ENCODE results near the gene HYI.
A peak's percentile ranks its signal among the peaks of the same experiment; 100 is the strongest.
"Not testable (repeated sequence)": the region's sequence is repeated elsewhere in the genome, so short reads cannot be mapped to it uniquely, and the experiment has no call there.

The HYI gene

DNA sequence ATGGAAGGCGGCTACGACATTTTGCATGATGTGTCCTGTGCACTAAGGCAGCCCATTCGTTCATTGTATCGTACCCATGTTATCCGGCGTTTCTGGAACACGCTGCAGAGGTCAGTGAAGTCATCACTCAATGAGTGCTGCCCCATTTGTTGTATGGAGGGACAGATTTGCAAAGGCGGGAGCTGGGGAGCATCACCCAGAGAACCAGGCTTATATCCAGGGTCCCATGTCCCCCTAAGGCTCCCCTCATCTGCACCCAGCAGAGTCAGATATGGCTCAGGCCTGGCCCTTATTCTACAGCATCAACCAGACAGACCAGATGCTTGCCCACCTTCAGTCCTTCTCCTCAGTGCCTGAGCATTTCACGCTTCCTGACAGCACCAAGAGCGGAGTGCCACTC is 32.9 kb downstream of the HYI start:
- DNase-seq (ENCODE audit: low read depth), result no peak
- TF ChIP-seq, protein P1, sequence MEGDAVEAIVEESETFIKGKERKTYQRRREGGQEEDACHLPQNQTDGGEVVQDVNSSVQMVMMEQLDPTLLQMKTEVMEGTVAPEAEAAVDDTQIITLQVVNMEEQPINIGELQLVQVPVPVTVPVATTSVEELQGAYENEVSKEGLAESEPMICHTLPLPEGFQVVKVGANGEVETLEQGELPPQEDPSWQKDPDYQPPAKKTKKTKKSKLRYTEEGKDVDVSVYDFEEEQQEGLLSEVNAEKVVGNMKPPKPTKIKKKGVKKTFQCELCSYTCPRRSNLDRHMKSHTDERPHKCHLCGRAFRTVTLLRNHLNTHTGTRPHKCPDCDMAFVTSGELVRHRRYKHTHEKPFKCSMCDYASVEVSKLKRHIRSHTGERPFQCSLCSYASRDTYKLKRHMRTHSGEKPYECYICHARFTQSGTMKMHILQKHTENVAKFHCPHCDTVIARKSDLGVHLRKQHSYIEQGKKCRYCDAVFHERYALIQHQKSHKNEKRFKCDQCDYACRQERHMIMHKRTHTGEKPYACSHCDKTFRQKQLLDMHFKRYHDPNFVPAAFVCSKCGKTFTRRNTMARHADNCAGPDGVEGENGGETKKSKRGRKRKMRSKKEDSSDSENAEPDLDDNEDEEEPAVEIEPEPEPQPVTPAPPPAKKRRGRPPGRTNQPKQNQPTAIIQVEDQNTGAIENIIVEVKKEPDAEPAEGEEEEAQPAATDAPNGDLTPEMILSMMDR (conservative IDR thresholded peaks at IDR 0.05; ENCODE audit: low read depth, low read length), result no peak
- H3K4me3 ChIP-seq (ENCODE audit: low read length), result no peak overlapping the region

DNA sequence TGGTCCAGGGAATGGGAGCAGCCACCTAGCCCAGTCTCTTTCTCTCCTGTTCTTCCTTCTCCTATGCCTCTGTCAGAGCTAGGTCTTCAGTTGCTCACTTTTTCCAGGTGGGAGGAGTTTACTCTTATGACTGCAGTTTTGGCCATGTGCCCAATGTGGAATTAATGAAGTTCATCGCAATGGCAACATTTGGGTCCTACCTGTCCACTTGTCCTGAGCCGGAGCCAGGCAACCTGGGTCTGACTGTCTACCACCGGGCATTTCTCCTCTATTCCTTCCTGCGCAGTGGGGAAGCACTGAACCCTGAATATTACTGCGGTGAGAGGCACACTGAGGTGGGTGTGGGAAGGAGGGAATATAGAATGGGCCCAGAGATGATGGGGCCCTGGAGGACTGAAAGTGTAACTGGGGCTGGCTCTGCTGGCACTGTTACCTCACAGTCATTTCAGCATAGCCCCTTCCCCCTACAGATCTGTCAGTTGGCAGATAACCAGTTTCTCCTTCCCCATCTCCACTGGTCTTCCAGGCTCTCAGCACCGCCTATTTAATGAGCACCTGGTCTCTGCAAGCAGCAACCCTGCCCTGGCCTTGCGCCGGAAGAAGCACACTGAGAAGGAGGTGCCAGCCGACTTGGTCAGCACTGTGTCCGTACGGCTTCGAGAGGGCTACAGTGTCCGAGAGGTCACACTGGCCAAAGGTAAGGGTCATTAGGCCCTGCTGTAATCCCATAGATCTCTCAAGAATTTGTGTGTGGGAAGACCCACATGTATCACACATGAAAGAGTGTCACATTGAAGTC is 33.9 kb downstream of the HYI start:
- DNase-seq (ENCODE audit: low read depth), result no peak
- TF ChIP-seq, protein P1 (conservative IDR thresholded peaks at IDR 0.05; ENCODE audit: low read depth, low read length), result no peak
- H3K4me3 ChIP-seq (ENCODE audit: low read length), result no peak overlapping the region

DNA sequence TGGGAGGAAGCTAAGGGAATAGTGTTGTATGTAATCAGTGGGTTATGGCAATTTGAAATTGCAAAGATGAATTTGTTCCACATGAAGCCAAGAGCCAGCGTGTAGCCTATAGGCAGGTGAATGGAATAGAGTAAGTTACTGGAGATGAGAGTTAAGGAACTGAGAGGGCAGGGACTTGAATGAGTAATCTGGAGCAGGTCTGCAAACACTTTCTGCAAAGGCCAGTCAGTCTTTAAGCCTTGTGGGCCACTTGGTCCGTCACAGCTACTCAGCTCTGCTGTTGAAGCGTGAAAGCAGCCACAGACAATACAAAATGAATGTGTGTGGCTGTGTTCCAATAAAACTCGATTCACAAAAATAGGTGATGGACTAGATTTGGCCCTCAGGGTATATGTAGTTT is 34.9 kb downstream of the HYI start:
- TF ChIP-seq, protein P1 (conservative IDR thresholded peaks at IDR 0.05; ENCODE audit: low read depth, low read length), result no peak
- no peak for DNase-seq (ENCODE audit: low read depth)
- H3K4me3 ChIP-seq (ENCODE audit: low read length), result no peak overlapping the region

DNA sequence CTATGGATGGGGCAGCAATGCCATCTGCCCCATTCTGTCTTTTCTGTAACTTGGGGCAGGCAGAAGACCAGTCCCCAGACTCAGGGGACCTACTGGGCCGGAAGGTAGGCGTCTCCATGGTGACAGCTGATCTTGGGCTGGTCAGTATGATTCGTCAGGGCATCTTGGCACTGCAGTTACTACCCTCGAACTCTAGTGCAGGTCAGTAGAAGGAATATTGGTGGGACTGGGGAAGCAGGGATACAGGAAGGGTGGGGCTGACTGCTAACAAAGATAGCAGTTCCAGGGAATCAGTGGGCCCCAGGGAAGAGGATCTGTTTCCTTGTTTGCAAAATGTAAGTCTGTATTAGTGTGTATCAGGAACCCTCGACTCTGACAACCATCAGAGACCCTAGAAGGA is 37.8 kb downstream of the HYI start:
- no peak overlapping the region for H3K4me3 ChIP-seq (ENCODE audit: low read length)
- TF ChIP-seq, protein P1 (conservative IDR thresholded peaks at IDR 0.05; ENCODE audit: low read depth, low read length), result no peak
- DNase-seq (ENCODE audit: low read depth), result no peak

DNA sequence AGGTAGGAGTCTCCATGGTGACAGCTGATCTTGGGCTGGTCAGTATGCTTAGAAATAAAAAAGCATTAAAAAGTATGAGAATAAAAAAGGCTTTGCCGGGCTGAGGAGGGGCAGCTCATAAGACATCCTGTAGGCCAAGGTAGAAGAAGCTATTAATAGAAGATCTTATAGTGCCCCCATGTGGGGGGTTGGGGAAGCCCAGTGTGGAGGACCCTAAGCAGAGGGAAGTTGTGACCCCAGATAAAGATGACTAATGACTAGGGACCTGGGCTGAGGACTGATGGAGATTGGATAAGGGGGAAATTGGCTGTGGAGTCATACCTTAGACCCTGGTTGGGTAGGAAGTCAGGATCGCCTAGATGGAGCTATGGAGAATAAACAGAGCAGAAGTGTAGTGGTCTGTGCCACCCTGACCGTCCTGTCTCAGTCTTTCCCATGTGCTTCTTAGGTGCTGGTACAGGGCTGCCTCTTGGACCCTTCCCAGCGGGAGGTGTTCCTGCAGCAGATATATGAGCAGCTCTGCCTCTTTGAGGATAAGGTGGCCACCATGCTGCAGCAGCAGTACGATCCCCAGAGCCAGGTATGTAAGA is 39.0 kb downstream of the HYI start:
- TF ChIP-seq, protein P1 (conservative IDR thresholded peaks at IDR 0.05; ENCODE audit: low read depth, low read length), result peak; percentile 70
- DNase-seq (ENCODE audit: low read depth), result no peak
- H3K4me3 ChIP-seq (ENCODE audit: low read length), result no peak overlapping the region

DNA sequence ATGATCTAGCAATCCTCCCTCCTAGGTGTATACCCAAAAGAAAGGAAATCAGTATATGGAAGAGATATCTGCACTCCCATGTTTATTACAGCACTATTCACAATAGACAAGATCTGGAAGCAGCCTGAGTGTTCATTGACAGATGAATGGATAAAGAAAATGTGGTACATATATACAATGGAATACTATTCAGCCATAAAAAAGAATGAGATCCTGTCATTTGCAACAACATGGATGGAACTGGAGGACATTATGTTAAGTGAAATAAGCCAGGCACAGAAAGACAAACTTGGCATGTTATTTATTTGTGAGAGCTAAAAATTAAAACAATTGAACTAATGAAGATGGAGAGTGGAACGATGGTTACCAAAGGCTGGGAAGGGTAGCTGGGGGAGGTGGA is 40.3 kb downstream of the HYI start:
- not testable (repeated sequence) for DNase-seq (ENCODE audit: low read depth); H3K4me3 ChIP-seq (ENCODE audit: low read length)

DNA sequence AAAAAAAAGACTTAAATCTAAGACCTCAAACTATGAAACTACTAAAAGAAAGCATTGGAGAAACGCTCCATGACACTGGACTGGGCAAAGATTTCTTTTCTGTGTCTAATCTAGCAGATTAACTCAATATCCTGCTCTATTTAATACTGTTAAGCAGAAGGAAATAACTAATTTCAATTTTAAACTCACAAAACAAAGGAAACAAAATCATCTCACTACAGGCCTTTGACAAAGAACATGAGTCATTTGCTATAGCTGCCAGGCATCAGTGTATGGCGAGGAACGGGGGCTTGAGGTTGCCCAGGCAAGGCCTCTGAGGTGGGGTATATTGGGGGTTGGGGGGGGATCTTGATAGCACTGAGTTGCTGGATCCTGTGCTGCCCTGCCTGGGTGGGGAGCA is 43.2 kb downstream of the HYI start:
- H3K4me3 ChIP-seq (ENCODE audit: low read length), result no peak overlapping the region
- DNase-seq (ENCODE audit: low read depth), result no peak
- TF ChIP-seq, protein P1 (conservative IDR thresholded peaks at IDR 0.05; ENCODE audit: low read depth, low read length), result no peak

Measured in retinal pigment epithelial cell (primary cell).